ENCODE measurements around the gene TMED10.

TMED10 gene

DNA sequence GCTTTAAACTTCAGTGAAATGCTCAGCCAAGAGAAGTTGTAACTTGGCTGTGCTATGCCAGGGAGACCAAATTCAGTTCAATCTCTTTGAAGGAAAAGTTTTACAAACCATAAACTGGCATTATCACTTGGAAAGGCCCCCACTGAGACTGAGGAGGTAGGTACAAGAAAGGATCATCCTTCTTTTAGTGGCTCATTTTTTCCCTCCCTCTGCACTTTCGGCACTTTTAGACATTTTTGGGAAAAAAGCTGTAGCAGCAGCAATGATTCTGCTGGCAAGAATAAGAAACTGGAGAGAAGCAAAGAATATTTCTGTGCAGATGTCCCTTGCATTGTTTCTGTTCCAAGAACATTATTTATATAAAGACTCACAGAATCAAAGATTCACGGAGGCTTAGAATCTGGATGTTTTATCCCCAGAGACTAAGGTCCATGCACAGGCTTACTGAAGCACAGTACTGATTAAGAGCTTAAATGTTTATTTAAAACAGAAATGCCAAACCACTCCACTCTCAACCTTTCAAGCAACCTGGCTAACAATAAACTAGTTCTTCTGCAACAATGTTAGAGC, 94.7 kb downstream of the TMED10 start:
- no peak overlapping the region for H3K4me3 ChIP-seq (ENCODE audit: control insufficient read depth, low read depth, low read length)
- no peak for DNase-seq (ENCODE audit: low read depth)
- TF ChIP-seq, protein P1, sequence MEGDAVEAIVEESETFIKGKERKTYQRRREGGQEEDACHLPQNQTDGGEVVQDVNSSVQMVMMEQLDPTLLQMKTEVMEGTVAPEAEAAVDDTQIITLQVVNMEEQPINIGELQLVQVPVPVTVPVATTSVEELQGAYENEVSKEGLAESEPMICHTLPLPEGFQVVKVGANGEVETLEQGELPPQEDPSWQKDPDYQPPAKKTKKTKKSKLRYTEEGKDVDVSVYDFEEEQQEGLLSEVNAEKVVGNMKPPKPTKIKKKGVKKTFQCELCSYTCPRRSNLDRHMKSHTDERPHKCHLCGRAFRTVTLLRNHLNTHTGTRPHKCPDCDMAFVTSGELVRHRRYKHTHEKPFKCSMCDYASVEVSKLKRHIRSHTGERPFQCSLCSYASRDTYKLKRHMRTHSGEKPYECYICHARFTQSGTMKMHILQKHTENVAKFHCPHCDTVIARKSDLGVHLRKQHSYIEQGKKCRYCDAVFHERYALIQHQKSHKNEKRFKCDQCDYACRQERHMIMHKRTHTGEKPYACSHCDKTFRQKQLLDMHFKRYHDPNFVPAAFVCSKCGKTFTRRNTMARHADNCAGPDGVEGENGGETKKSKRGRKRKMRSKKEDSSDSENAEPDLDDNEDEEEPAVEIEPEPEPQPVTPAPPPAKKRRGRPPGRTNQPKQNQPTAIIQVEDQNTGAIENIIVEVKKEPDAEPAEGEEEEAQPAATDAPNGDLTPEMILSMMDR (conservative IDR thresholded peaks at IDR 0.05; ENCODE audit: control insufficient read depth, insufficient read depth, low read depth, low read length) = no peak
